ENCODE data around the gene SFRP5. TPM values are rescaled to one million over a fixed set of nuclear protein-coding genes. Genes with fewer than 3 reads are reported as not detected.

SFRP5 gene
- total and polyA plus RNA-seq, 2 of the 13 experiments (the other 11 are each of a cell fraction or from before 2014, with no cell fraction given): 0.32 to 1.7 TPM

DNA sequence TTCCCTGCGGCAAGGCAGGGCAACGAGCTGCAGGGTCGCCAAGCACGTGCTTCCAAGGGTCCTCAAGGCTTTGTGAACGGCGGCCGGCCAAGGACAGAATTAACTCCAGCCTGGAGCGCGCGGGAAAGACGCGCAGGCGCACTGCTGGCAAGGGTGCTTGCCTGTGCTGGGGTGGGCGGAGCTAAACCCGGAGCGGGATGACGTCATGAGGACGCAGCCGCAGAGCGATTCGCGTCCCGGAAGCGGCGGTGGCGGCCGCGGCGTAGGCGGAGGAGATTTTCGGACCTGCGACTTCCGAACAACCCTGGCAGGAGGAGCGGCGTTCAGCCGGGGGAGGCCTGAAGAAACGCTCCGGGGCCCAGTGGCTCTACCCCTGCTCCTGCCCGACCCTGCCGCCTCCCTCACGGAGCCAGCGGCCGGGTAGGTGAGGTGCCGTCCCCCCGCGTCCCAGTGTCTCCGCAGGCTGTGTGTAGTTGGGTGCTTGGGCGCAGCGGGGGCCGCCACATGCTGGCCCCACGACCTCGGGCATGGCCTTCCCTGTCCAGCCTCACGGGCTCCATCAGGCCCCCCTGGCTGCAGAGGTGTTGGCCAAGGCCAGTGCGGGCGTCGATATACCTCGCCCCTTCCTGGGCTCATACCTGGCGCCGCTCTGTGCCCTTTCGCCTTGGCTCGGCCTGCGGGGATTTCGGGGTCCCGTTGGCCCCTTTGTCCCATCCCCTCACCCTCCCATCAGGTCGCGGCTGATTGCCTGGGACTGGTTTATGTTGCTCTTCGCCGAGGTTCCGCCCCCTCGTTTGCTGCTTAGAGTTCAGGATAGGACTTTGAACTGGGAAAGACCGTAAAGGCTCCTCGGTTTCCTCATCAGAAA lies 34.7 kb downstream of the SFRP5 start, which contains the start of gene ZFYVE27 (continued):
- TF ChIP-seq, protein P1, sequence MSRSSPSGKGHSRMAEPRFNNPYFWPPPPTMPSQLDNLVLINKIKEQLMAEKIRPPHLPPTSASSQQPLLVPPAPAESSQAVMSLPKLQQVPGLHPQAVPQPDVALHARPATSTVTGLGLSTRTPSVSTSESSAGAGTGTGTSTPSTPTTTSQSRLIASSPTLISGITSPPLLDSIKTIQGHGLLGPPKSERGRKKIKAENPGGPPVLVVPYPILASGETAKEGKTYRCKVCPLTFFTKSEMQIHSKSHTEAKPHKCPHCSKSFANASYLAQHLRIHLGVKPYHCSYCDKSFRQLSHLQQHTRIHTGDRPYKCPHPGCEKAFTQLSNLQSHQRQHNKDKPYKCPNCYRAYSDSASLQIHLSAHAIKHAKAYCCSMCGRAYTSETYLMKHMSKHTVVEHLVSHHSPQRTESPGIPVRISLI (CRISPR knock-in tag; IDR thresholded peaks at IDR 0.05; ENCODE audit: borderline replicate concordance): peak; percentile 21; the same call in 1 of the 2 replicates
- TF ChIP-seq BHLHE40 (IDR thresholded peaks at IDR 0.05; ENCODE audit: low read length) (peak; percentile 54), CREM (IDR thresholded peaks at IDR 0.05) (peak; percentile 79), CREM (CRISPR knock-in tag; IDR thresholded peaks at IDR 0.05) (no peak), ZNF720 (CRISPR knock-in tag; IDR thresholded peaks at IDR 0.05) (peak; percentile 96; the same call in 1 of the 2 replicates), KDM2A (CRISPR knock-in tag; IDR thresholded peaks at IDR 0.05; ENCODE audit: borderline replicate concordance, low read depth) (peak; percentile 81; the same call in 1 of the 2 replicates), ZNF850 (CRISPR knock-in tag; conservative IDR thresholded peaks at IDR 0.05) (no peak), ATF1 (CRISPR knock-in tag; IDR thresholded peaks at IDR 0.05) (peak; percentile 83), RFX3 (CRISPR knock-in tag; IDR thresholded peaks at IDR 0.05) (0 out of 2 replicates have a peak, but pooled peaks have one; percentile 46), ATM (IDR thresholded peaks at IDR 0.05; ENCODE audit: borderline replicate concordance) (no peak), JARID2 (CRISPR knock-in tag; IDR thresholded peaks at IDR 0.05; ENCODE audit: insufficient replicate concordance) (peak; percentile 74), ZNF660 (CRISPR knock-in tag; IDR thresholded peaks at IDR 0.05; ENCODE audit: borderline replicate concordance, low read depth) (no peak), RAD21 (CRISPR knock-in tag; IDR thresholded peaks at IDR 0.05) (peak; percentile 20; the same call in 1 of the 2 replicates), ISL2 (CRISPR knock-in tag; IDR thresholded peaks at IDR 0.05) (peak; percentile 42; the same call in 1 of the 2 replicates)
- TF ChIP-seq, protein P2, sequence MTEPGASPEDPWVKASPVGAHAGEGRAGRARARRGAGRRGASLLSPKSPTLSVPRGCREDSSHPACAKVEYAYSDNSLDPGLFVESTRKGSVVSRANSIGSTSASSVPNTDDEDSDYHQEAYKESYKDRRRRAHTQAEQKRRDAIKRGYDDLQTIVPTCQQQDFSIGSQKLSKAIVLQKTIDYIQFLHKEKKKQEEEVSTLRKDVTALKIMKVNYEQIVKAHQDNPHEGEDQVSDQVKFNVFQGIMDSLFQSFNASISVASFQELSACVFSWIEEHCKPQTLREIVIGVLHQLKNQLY (CRISPR knock-in tag; IDR thresholded peaks at IDR 0.05): peak; percentile 80; the same call in 1 of the 2 replicates
- TF ChIP-seq, protein P3, sequence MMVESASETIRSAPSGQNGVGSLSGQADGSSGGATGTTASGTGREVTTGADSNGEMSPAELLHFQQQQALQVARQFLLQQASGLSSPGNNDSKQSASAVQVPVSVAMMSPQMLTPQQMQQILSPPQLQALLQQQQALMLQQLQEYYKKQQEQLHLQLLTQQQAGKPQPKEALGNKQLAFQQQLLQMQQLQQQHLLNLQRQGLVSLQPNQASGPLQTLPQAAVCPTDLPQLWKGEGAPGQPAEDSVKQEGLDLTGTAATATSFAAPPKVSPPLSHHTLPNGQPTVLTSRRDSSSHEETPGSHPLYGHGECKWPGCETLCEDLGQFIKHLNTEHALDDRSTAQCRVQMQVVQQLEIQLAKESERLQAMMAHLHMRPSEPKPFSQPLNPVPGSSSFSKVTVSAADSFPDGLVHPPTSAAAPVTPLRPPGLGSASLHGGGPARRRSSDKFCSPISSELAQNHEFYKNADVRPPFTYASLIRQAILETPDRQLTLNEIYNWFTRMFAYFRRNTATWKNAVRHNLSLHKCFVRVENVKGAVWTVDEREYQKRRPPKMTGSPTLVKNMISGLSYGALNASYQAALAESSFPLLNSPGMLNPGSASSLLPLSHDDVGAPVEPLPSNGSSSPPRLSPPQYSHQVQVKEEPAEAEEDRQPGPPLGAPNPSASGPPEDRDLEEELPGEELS (CRISPR knock-in tag; IDR thresholded peaks at IDR 0.05): peak; percentile 33; the same call in 1 of the 2 replicates
- TF ChIP-seq, protein P4, sequence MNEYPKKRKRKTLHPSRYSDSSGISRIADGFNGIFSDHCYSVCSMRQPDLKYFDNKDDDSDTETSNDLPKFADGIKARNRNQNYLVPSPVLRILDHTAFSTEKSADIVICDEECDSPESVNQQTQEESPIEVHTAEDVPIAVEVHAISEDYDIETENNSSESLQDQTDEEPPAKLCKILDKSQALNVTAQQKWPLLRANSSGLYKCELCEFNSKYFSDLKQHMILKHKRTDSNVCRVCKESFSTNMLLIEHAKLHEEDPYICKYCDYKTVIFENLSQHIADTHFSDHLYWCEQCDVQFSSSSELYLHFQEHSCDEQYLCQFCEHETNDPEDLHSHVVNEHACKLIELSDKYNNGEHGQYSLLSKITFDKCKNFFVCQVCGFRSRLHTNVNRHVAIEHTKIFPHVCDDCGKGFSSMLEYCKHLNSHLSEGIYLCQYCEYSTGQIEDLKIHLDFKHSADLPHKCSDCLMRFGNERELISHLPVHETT (CRISPR knock-in tag; conservative IDR thresholded peaks at IDR 0.05): peak; percentile 87
